GM18907 (cell line): ENCODE measurements around the gene CLRN1.
A peak's percentile ranks its signal among the peaks of the same experiment; 100 is the strongest.

Experiments
- ATAC-seq: cut with Tn5 transposase; IDR thresholded peaks from one replicate; pipeline ENCODE4 v1.9.1; 2021; ENCODE audit warnings: mild to moderate bottlenecking, moderate library complexity; ENCODE audit not compliant: unreplicated experiment

Gene CLRN1

DNA sequence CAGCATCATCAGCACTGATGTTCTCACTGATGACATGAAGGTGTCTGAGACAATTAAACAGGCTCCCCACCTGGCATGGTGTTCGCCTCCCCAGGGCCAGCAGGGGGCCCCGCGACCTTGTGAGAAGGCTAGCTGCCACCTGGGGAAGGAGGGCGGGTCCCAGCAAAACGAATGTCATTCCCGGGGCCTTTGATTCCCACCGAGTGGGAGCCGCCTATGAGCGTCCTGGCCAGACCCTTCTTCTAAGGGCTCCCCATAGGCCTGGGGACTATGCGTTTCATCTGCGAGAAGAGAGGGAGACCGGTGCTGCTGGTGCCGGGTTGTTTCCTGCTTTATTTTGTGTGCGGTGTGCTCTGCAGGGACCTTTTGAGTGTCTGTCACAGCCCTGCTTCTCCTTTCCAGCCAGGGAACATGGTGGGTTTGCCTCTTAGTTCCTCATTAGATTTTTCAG is 46.8 kb downstream of the CLRN1 start:
- ATAC-seq = peak; percentile 89

- ATAC-seq = no peak
Measured at GRCh38 chr3:150922611-150923010, 49.9 kb downstream of the CLRN1 start.

DNA sequence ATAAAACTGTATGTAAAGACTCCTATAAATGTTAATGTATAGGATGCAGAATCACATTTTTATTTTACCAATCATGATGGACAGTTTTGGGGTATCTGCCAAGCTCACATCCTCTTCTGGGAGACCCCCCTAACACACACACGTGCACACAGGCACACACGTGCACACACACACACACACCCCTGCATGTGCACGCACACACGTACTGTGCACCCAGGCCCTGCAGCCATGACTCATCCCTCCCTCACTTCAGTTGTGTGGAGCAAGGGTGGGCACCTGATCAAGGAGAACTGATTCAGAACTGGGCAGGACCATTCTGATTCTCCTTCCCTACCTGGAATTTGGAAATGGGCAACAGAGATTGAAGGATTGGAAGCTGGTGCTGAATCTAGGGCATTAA is 51.3 kb downstream of the CLRN1 start:
- ATAC-seq = no peak

- no peak for ATAC-seq
Measured at GRCh38 chr3:150920236-150920635, 52.3 kb downstream of the CLRN1 start.

DNA sequence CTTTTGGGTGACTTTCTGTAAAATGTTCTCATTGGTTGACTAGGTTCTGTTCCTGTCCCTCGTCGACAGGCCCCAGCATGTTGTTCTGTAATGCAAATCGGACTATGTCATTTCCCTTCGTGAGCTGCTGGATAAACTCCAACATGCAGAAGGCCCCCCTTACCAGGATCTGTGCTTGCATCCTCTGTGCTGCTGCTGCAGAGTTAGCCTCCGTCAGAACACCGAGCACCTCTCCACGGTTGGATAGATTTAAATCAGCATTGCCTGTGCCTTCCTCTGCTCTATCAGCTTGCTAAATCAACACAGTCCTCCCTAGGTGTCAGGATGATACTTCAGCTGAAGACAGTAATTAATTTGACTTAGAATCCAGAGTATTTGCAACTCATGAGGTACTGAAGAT is 54.6 kb downstream of the CLRN1 start:
- no peak for ATAC-seq

GRCh38 chr3:150913133-150913922 is 59.2 kb downstream of the CLRN1 start:
- no peak for ATAC-seq

GRCh38 chr3:150912501-150912900 is 60.0 kb downstream of the CLRN1 start:
- ATAC-seq = no peak

GRCh38 chr3:150911771-150912170 is 60.8 kb downstream of the CLRN1 start:
- ATAC-seq = no peak

DNA sequence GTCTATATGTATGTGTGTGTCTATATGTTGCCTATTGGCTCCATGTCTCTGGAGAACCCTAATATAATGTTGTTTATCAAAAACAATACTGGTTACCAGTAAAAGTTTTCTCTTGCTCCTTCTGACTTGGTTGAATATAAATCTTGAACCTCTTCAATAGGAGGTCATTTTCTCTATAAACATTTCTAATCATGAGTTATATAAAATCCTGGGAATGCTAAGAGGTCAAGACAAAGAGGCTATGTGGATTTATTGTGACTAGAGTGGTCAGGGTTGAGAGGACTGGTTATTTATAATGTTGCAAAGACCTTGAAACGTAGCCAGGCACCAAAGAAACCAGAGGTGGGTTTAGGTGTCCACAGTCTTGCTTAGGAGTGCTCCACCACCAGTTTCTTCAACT is 66.1 kb downstream of the CLRN1 start:
- no peak for ATAC-seq

DNA sequence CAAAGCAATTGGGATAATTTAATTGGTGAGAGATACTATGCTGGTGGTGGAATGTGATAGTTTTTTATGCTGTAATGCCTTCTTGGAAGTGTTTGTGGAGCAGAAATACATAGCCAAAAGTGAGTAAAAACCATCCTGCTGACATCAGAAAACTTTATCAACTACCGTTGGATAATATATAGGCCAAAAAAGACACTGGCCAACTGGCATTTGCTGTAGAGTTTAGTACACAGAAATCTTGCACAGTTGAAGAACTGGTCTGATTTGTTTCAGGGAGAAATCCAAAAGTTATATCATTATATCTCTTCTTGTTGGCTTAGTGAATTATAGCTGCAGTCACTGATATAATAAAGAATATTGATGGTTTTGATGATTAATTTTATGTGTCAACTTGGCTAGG is 66.8 kb downstream of the CLRN1 start:
- no peak for ATAC-seq

DNA sequence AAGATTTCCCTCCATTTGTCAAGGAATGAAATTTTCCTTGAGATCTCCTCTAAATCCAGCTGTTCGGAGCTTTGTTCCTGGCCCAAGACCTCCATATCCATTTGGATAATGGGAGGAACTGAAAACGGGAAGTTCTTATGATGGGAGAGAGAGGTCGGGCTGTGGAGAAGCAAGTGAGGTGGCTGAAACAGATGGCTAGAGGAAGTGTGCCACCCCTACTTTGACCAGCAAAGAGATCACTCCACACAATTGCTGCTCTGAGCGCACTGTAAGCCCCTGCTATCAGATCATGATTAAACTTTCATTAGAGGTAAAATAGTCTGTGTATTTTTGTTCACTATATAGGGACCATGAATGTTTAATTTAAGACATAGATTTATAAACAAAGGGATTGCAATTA is 67.2 kb downstream of the CLRN1 start, which contains the start of gene MINDY4B:
TSS of gene MINDY4B (minus strand) at position 101 of the 400 bp plus-strand sequence. CDS start at position 101, 0 bp downstream.
- no peak for ATAC-seq

DNA sequence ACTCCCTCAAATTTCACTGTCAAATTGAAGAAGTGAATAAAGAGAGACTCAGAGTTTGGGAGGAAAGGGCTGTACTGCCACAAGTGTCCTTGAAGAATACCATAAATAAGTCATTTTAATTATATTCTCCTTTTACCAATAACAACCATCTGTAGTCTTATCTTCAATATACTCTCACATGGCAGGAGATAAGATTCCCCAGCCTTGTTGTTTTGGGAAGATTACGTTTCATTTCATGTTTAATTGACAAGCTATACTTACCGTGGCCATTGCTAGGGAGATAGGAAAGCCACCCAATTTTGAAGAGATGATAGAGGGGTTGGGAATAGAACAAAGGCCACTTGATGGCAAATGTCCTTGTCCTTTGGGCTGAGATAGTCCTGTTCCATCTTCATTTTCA is 69.5 kb downstream of the CLRN1 start:
- no peak for ATAC-seq

GRCh38 chr3:150901793-150902192 is 70.7 kb downstream of the CLRN1 start:
- no peak for ATAC-seq

DNA sequence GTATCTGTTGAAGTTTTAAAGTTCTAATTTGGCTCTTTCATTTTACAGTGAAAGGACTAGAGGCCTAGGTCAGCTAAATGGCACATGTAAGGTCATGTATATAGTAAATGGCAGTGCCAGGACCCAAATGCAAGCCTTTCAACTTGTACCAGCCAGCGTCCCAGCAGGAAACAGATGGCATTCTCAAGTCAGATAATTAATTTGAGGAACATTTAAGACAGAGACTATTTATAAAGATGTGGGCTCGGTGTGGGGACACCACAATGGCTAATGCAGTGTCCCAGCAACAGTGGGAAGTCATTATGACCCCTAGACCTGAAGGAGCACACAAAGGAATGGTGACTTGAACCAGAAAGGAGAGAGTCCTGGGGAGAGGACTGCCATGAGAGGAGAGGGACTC is 73.4 kb downstream of the CLRN1 start:
- ATAC-seq = no peak

DNA sequence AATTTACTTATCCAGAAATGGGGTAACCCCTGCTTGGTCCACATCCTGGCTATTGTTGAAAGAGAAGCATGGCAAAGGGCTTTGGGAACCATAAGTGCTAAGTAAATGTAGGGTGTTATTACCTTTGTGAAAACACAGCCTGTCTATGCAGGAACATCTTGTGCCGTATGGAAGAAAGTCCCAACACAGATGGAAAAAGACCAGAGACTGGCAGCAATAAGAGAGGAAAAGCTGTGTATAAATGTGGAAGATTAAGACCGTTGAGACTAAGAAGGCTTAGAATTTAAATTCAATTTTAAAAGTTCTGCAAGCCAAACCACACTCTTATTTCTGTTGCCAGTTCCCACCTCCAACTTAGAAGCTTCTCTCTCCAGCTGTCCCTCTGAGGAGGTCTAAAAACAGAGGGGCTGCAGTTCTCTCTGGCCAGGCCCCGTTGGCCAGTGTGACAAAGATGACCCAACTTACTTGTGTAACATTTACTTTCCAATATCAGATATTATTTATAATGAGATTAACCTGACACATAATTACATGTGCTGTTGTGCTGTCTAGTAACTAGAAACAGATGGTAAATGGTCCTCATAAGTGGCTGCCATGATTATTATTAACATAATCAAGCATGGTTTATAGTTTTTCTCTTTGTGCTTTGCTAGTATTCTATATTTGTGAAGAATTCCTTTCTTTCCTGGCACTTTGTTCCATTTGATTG is 74.3 kb downstream of the CLRN1 start:
- ATAC-seq = no peak

- no peak for ATAC-seq
Measured at GRCh38 chr3:150897592-150897991, 74.9 kb downstream of the CLRN1 start.

- ATAC-seq = no peak
Measured at GRCh38 chr3:150890831-150891230, 81.7 kb downstream of the CLRN1 start.

- ATAC-seq = no peak
Measured at GRCh38 chr3:150890295-150890694, 82.2 kb downstream of the CLRN1 start.

- no peak for ATAC-seq
Measured at GRCh38 chr3:150889106-150889505, 83.4 kb downstream of the CLRN1 start.

GRCh38 chr3:150887031-150887430 is 85.5 kb downstream of the CLRN1 start:
- ATAC-seq = no peak

DNA sequence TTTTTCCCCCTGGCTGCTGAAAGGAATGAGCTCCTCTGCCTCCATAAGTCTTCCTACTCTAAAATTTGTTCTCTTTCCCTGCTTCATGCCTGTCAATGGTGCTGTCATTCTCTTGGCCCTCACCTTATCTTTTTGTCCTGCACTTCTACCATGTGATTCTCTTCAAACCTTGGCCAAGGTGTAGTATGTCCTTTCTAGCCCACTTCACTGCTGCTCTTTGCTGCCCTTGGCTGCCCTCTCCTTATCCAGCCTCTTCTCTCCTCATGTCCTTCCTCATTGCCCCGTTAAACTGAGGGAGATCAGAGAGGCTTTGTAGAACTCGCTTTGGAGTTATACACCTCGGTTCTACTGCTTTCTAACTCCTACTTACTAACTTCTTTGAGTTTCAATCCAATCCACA is 87.0 kb downstream of the CLRN1 start:
- no peak for ATAC-seq

GRCh38 chr3:150878996-150879575 is 93.4 kb downstream of the CLRN1 start:
- no peak for ATAC-seq
